ENCODE results near the gene FZD8.

- TF ChIP-seq CTCF (IDR thresholded peaks at IDR 0.05; ENCODE audit: low read length) (no peak), EZH2 (optimal IDR thresholded peaks at IDR 0.05; ENCODE audit: low read depth, low read length) (no peak), EZH2phosphoT487 (IDR thresholded peaks at IDR 0.05; ENCODE audit: low read length) (no peak)
Measured at GRCh38 chr10:35626971-35627507, 15.1 kb downstream of the FZD8 start.
